Activated naive CD8-positive, alpha-beta T cell treated with anti-CD3 and anti-CD28 coated beads, Interleukin-2, amount 50 U/mL, for 16 hours (primary cell): ENCODE measurements around the gene CHP1.
"Not testable (repeated sequence)": the region's sequence is repeated elsewhere in the genome, so short reads cannot be mapped to it uniquely, and the experiment has no call there.

ENCODE experiments used
- DNase-seq: peaks from one replicate; pipeline ENCODE4 v3.0.0-alpha.2; 2020; ENCODE audit warnings: low read depth, low spot score

The CHP1 gene

DNA sequence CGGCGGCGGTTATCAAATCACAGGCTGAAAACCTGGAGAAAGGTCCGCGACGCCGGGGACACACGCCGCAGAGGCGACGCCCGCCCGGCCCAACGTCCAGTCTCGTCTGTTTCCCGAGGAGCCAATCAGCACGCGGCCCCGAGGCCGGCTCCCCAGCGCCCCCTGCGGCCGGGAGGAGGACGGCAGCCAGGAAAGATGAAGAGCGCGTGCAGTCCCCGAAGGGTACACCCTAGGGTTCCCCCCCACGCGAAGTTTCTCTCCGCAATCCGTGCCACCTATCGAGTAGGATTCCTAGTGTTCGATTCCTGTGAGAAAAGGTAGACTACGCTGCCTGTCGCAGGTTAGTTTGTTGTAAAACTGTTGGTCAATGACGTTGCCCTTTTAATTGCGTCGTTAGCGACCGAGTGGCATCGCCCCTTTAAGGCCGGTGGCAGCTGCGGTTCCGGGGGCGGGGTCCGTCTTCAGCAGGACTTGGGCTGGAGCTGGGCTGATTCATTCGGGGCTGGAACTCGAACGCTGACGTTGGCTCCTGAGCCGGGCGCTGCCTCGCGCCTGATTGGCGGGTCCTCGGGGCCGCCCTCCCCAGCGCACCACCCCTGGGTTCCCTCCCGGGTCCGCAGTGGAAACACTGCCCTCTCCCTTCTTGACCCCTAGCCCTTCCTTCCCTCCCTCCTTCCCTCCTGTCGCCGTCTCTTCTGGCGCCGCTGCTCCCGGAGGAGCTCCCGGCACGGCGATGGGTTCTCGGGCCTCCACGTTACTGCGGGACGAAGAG lies at the start of gene CHP1, which contains the start of gene EXD1:
TSS of gene CHP1 (plus strand) at position 619 of the 772 bp plus-strand sequence. CDS start at position 734, 115 bp downstream.
TSS of gene EXD1 (minus strand) at position 108 of the 772 bp plus-strand sequence. CDS start 4,182 bp downstream, outside the sequence.
- peak; percentile 92 for DNase-seq

DNA sequence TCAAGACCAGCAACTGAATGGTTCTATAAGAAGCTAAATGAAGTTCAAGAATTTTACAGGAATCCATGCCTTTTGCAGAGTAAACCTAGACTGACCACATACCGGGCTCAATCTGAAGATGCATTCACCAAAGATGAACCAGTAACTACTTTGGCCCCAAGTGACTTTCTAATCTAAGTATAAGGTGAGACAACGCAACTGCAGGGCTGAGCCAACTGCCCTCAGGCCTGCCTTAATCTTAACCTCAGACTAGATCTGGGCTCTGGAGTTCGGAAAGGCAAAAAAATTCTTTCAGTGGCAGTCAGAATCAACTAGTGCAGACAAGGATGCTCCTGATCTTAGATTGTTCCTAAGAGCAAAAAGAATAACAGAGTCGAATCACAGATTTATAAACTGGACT lies 48.8 kb upstream of the CHP1 start:
- DNase-seq, result no peak

DNA sequence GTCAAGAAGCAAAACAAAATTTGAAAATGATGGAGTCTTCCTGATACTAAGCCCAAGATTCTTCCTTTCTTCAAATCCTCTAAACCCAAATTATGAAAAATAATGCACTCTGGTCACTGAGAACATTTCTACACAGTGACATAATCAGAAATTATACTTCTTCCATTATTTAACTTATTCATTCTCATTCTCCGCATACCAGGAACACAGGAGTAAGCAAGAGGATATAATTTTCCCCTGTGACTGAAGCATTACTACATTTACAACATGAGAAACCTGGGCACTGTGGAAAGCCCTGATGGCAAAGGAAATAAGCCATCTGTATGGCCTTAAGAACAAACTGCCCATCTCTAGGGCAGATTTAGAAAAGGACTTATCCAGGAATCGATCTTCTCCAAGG lies 47.5 kb upstream of the CHP1 start:
- no peak for DNase-seq

DNA sequence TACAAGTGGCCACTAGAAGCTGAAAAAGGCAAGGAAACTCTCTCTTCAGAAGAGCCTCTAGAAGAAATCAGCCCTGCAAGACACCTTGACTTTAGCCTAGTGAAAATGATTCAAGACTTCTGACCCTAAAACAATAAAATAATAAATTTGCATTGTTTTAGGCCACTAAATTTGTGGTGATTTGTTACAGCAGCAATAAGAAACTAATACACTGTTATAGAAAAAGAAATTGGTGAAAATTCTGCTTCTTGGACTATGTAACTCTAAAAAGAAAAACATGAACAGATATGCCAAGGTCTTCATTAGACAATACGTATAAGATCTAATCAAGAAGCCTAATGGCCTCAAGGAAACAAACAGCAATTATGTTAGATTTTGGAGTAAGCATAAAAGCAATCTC lies 36.6 kb upstream of the CHP1 start:
- DNase-seq, result no peak

DNA sequence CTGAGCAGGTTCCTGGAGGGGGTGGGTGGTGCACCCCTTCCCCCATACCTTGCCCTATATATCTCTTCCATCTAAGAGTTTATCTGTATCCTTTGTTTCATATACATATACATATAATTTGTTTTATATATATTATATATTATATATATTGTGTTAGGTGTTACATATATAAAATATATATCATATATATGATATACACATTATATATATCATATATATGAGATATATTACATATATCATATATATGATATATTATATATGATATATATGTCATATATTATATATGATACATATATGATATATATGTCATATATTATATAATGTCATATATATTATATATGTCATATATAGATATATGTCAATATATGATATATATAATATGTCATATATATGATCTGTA lies 31.6 kb upstream of the CHP1 start:
- DNase-seq, result no peak

DNA sequence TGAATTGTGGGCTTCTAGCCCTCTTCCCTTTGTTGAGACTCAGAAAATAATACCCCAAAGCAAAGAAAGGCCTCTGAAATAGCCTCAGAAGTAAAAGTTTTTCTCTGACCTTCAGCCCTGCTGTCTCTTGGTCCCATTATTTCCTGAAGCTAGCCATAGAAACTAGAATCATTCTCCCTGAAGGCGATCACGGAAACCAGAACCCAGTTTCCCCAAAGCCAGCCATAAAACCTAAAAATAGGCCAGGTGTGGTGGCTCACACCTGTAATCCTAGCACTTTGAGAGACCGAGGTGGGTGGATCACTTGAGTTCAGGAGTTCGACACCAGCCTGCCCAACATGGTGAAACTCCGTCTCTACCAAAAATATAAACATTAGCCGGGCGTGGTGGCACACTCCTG lies 27.7 kb upstream of the CHP1 start:
- DNase-seq, result no peak

DNA sequence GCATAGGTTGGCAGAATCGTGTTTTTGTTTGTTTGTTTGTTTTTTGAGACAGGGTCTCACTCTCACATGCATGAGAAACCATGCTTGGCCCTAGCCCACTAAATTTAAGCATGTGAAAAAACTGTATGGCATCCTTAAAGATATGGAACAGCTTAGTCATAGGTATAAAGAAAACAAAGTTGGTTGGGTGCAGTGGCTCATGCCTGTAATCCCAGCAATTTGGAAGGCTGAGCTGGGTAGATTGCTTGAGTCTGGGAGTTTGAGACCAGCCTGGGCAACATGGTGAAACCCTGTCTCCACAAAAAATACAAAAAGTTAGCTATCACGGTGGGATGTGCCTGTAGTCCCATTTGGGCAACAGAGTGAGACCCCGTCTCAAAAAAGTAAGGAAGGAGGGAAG lies 25.8 kb upstream of the CHP1 start:
- DNase-seq, result no peak

DNA sequence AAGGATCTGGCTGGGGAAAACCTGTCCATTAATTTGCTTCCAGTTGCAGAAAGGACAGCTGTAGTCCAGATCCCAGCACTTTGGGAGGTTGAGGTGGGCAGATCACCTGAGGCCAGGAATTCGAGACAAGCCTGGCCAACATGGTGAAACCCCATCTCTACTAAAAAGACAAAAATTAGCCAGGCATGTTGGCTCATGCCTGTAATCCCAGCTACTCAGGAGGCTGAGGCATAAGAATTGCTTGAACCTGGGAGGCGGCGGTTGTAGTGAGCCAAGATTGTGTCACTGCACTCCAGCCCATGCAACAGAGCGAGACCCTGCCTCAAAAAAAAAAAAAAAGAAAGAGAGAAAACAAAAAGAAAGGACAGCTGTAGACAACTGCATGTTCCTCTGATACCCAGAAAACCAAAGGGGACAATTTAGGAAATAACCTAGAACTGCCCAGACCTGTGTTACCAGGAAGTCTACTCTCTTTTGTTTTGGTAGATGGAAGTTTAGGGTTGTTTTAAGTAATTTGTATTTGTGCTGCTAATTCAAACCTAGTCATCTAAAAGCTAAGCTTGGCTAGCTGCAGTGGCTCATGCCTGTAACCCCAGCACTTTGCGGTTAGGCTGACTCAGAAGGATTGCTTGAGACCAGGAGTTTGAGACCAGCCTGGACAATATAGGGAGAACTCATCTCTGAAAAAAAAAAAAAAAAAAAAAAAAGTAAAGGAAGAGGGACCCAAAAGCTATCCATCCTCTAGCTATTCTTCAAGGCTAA lies 23.2 kb upstream of the CHP1 start:
- no peak for DNase-seq

DNA sequence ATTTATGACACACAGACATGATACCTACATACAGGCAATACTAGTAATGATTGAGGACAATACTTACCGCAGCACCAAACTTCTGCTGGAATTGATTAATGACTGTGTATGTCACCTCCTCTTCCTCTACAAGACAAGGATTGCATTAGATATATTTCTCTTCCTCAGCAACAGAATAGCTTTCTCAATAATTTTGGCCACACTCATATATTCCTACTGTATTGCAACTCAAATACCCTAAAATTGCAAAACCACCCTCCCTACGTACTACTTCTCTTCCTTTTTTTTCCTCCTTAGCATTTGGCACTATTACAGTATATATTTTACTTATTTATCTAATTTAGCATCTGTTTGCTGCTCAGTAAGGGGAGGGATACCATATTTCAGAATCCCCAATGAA lies 15.4 kb upstream of the CHP1 start:
- no peak for DNase-seq

DNA sequence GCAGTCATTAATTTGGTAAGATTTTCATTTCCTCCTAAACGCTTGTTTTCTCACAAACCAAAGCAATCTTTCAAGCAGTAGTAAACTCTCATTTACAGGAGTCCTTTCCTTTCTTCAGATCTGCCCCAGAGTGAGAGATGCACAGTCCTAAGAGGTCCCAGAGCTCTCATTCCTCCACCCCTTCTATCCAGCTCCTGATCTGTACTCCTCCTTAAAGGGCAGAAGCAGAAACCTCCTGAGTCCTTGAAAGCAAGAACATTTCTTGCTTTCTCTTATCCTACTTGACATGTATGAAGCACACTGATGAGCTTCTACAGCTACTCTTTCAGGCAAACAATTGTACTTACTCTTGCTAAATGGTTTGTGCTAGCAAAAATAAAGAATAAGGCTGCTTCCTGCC lies 12.2 kb upstream of the CHP1 start:
- DNase-seq, result no peak

DNA sequence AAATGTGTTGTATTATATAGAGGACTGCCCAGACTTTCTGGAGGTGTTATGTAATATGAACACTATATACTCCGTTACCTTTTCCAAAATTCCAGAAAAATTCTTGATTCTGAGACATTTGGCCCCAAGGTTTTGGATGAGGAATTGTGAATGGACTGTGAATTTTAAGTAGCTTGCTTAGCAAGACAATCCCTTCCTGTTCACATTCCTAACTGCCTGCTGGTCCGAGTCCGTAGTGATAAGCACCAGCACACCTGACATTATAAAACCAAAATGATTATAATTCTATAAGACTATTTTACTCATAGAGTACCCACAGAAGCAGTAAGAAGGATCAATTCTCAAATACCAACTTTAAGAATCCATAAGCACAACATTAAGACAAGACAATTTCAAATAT lies 11.7 kb upstream of the CHP1 start:
- no peak for DNase-seq

DNA sequence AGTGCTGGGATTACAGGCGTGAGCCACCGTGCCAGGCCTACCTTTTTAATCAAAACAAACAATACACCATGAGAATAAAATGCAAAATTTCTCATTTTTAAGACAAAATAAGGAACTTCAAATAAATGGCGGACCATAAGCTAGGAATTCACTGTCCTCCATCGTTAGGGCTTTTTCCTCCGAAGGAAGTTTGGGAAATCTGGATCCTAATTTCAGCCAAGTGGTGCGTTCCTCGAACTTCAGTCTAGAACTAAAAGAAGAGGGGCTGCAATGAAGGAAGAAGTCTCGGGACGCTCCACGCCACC lies 771 bp upstream of the CHP1 start:
- no peak for DNase-seq

DNA sequence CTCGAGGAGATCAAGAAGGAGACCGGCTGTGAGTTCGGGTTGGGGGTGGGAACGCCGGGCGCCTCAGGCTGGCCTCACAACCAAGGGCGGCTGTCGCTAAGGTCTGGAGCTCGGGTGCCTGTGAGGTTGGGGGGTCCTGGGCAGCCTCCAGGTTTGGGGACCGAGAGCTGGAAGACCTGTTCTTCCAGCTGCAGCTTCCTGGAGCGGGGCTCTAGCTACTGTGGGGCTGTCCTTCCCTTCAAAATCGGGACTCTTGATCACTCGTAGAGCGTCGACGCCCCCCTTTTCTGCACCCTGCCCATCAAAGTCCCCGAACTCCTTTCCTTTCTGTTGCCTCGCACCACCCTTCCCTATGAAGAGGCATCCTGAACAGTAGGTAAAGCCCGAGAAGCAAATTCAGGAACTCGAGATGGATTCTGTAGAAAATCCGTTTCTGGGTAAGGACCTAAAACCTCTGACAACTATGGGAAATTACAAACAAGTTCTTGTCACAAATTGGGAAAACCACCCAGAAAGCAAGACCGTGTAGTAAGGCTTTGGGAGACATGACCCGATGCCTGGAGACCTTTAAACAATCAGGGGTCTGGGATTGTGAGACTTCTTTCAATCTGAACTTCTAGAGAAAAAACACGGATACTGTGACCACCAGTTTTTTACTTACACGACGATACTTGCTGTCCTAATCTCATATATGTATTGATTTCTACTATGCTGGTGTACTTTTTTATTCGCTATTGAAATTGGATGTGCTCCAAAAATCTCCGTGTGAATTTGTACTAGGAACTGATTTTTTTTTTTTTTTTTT lies 556 bp downstream of the CHP1 start:
- no peak for DNase-seq

DNA sequence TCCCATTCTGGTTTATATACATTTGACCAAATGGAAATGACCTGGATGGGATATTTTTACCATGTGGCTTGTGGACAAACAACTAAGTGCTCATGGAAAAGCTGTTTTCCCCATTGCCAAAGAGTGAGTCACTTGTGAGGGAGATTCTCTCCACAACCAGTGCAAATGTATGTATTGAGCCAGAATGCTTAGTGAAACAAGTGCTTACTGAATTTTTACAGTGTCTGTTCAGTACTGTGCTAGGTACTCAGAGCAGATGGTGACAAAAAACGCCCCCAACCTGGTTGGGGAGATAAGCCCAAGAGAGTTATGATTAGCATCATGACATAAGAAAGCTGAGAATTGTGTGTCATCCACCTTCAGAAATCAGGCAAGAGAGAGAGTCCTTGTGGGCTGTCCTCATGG lies 2.3 kb downstream of the CHP1 start:
- DNase-seq, result no peak

DNA sequence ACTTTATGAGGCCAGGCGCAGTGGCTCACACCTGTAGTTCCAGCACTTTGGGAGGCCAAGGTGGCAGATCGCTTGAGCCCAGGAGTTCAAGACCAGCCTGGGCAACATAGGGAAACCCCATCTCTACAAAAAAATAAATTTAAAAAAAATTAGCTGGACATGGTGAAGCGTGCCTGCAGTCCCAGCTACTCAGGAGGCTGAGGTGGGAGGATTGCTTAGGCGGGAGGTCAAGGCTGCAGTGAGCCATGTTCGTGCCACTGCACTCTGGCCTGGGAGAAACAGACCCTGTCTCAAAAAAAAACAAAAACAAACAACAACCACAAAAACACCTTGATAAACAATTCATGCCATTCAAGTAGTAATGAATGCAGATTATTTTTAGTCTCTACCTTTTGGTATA lies 4.2 kb downstream of the CHP1 start:
- DNase-seq, result not testable (repeated sequence)

DNA sequence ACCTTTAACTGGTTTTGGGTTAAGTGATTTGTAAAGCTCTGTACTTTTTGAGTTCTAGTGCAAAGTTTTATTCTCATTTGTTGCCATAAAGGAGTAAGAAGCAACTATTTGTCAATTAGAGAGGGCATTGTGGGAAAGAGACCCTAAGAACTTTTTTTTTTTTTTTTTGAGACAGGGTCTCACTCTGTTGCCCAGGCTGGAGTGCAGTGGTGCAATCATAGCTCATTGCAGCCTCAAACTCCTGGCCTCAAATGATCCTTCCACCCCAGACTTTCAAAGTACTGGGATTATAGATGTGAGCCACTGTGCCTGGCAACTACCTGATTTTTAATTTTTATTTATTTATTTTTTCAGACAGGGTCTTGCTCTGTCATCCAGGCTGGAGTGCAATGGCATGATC lies 4.9 kb downstream of the CHP1 start:
- DNase-seq, result no peak

DNA sequence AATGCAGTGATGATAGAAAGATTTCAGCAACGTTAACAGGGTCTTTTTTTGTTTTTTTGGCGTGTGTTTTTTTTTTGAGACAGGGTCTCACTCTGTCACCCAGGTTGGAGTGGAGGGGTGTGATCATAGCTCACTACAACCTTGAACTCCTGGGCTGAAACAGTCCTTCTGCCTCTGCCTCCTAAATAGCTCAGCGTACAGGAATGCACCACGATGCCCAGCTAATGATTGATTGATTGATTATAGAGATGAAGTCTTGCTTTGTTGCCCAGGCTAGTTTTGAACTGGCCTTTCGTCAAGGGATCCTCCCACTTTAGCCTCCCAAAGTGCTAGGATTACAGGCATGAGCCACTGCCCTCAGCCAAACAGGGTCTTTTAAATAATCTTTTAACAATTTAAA lies 7.0 kb downstream of the CHP1 start:
- no peak for DNase-seq

DNA sequence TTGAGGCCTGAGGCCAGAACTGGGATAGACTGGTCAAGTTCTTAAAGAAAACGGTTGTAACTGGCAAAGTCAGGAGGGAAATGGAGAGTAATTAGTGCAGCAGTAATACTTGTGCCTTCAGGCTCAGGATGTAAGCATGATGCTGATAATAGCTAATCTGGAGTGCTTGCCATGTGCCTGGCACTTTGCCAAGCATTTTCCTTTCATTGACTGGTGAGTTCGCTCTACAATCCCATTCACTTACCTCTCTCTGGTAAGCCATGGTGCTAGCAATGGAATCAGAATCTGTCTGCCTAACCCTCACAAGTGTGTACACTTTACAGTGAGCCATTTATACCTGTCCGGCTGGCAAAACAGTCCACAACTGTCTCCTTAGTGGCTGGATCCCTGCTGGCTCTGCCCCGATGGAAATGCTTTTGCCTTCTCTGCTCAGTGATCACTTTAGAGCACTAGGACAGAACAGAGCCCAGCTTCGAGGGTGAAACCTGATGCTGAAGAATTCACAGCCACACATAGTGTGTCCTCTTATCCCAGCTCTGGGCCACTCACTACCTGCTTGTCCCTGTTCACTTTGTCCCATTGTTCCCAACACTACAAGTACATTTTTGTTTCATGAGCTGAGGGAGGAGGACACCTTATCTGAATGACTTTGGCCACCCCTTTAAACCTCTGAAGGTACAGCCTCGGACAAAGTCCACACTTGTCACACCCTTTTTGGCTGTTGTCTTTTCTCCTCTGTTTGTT lies 10.3 kb downstream of the CHP1 start:
- DNase-seq, result no peak

DNA sequence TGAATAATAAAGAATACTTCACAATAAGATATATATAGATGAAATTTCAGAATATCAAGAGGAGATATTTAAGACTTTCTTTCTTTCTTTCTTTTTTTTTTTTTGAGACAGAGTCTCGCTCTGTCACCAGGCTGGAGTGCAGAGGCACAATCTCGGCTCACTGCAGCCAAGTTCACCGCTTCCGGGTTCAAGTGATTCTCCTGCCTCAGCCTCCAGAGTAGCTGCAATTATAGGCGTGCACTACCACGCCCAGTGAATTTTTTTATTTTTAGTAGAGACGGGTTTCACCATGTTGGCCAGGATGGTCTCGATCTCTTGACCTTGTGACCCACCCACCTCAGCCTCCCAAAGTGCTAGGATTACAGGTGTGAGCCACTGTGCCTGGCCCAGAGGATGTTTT lies 19.7 kb downstream of the CHP1 start:
- DNase-seq, result not testable (repeated sequence)

DNA sequence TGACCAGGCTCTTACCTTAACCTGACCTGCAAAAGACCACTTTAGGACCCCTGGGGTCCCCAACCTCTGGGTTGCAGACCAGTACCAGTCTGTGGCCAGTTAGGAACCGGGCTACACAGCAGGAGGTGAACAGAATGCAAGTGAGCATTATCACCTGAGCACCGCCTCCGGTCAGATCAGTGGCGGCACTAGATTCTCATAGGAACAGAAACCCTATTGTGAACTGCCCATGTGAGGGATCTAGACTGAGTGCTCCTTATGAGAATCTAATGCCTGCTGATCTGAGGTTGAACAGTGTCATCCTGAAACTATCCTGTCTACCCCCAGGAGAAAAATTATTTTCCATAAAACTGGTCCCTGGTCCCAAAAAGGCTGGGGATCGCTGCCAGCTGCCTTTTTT lies 20.3 kb downstream of the CHP1 start:
- no peak for DNase-seq

DNA sequence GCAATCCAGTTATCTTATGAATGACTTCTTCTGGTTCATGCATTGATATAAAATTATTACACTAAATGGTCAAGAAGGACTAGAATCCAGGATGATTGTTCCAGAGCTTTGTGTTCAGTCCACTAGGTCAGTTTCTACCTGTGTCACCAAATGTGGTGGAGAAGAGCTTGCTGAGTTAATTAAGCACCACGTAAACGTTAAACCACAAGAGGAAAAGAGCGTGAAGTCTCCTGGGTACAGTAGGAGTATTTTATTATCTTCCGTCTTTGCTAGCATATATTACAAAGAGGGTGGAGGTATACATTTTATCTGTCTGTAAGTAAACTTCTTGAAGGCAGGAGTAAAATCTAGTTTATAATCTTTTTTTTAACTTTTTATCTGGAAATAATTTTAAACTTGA lies 23.5 kb downstream of the CHP1 start:
- no peak for DNase-seq

DNA sequence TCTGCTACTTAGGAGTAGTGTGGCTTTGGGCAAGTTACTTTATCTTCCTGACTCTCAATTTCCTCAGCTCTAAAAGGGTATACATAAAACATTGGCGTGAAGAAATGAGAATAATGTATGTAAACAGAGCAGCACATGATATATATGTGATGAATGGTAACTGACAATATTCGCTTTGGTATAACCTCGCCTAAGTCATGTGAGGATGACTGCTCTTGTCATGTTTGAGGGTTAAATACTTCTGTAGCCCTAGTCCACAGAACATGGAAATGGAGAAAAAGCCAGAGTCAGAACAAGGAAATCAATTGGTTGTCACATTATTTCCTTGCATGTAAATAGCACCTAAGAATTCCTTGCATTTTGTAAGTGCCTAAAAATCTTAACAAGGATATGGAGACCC lies 25.0 kb downstream of the CHP1 start:
- DNase-seq, result no peak
